Measurements from ENCODE around the gene RPH3AL.
"Not testable (repeated sequence)": the region's sequence is repeated elsewhere in the genome, so short reads cannot be mapped to it uniquely, and the experiment has no call there.

Gene RPH3AL

GRCh38 chr17:253091-253846 is 99.3 kb downstream of the RPH3AL start:
- no peak for DNase-seq

DNA sequence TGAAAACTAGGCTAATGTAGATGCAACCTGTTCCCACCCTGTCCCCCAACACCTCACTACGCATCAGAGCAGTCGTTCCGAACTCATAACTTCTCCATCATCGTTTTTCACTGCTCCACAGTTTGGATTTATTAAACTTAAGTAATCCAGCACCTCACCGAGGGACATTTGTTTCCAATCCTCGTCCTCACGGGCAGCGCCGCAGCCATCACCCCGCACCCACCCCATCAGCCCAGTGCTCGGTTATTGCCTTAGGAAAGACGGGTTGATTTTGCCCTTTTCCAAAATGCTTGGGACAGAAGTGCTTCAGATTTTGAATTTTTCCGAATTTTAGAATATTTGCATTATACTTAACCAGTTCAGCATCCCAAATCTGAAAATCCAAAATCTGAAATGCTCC is 100.2 kb downstream of the RPH3AL start:
- DNase-seq: no peak

- DNase-seq: no peak
Measured at GRCh38 chr17:251531-251930, 101.1 kb downstream of the RPH3AL start.

- DNase-seq: no peak
Measured at GRCh38 chr17:250487-251300, 101.9 kb downstream of the RPH3AL start.

GRCh38 chr17:249236-249993 is 103.2 kb downstream of the RPH3AL start:
- DNase-seq: no peak

DNA sequence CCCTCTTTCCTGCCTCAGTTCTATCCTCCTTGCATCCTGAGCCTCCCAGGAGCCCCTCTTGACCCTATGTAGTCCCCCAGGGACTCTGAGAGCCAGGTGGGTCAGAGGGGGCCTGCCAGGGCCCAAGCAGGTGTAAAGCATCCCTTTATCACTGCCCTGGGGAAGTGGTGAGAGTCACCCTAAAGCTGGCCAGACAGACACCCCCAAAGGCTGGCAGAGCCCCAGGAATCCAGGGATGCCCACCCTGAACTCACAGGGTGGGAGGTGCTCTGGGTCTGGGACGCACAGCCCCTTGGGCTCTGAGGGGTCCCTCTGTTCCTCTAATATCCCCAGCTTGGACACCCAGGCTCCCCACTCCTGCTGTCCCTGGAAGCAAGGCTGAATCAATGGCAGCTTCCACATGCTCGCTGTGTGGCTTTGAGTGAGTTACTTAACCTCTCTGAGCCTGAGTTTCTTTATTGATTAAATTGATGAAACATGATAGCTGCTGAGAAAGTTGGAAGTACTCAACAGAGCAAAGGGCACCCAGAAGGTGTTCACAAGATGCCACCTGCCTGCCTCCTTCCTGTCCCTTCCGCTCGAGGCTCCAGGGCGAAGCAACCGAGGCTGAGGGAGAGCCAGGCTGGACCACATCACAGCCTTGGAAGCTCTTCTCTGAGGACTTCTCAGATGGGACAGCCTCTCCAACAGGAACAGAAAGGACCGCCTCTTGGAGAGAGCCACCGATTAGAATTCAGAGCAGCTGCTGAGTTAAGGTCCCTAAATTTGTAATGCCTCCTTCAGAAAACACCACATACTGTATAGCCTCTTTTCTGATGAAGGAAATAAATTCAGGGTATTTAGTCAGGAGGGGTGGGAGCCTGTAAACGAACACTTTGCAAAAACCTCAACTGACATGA is 104.0 kb downstream of the RPH3AL start:
- DNase-seq: no peak

DNA sequence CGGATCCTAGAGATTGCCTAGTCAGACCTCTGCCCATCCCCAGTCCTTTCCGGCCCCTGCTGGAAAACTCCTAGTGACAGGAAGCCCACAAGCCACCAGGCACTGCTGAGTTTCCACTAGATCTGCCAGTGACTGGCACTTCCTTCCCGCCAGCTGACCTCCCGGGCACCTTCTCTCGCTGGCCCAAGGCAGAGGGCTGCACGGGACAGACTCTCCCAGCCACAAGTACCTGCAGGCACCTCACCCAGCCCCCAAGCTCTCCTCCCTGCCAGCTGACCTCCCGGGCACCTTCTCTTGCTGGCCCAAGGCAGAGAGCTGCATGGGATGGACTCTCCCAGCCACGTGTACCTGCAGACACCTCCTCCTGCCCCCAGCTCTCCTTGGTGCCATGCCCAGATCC is 104.8 kb downstream of the RPH3AL start:
- DNase-seq: no peak

- DNase-seq: no peak
Measured at GRCh38 chr17:246851-247421, 105.7 kb downstream of the RPH3AL start.

DNA sequence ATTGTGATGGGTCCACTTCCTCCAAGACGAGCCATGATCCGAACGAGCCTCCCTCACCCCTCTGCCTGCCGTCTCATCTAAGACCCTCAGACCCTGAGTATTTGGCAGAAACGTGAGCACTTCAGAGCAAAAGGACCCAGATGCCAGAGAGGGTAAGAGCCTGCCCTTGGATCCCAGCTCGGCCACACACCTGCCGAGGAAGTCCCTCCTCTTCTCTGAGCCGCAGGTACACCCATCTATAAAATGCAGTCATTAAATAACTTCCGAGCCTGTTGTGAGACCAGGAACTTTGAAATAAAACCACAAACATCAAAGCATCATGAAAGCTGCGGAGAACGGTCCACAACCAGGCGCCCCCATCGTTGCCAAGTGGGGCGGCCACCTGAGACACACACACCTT is 106.4 kb downstream of the RPH3AL start:
- DNase-seq: no peak

DNA sequence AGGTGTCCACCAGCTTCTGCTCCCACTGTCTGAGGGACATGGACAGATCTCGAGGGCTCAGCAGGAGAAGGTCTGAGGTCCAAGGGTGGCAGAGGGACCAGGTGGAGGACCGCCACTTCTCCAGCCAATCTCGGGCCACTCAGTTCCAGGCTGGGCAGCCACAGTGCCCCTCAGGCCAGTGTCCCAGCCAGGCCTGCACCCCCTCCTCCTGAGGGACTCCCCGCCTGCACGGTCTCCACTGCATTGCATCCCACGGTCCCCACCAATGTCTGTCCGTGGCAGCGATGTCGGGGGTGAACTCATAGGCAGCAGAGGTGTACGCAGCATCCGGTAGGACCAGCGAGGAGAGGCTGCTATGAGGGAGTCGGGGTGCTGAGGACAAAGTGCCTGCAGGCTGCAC is 107.0 kb downstream of the RPH3AL start:
- DNase-seq: no peak

GRCh38 chr17:245020-245419 is 107.6 kb downstream of the RPH3AL start:
- no peak for DNase-seq

DNA sequence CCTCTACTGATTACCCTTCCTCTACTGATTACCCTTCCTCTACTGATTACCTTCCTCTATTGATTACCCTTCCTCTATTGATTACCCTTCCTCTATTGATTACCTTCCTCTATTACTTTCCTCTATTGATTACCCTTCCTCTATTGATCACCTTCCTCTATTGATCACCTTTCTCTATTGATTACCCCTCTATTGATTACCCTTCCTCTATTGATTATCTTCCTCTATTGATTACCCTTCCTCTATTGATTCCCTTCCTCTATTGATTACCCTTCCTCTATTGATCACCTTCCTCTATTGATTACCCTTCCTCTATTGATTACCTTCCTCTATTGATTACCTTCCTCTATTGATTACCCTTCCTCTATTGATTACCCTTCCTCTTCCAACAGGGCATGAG is 108.7 kb downstream of the RPH3AL start:
- DNase-seq: not testable (repeated sequence)

DNA sequence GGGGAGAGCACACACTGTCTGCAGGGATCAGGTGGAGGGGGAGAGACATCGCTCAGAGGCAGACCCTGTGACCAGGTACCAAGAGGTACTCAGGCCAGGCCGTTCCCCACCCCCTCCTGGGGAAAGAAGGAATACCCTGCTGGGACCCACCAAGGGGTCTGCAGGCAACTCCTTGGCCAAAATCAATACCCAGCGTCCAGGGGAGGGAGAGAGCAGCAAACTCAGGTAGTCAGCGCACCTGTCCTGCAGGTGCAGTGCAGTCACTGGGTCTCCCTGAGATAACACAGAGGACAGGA is 113.7 kb downstream of the RPH3AL start:
- no peak for DNase-seq

DNA sequence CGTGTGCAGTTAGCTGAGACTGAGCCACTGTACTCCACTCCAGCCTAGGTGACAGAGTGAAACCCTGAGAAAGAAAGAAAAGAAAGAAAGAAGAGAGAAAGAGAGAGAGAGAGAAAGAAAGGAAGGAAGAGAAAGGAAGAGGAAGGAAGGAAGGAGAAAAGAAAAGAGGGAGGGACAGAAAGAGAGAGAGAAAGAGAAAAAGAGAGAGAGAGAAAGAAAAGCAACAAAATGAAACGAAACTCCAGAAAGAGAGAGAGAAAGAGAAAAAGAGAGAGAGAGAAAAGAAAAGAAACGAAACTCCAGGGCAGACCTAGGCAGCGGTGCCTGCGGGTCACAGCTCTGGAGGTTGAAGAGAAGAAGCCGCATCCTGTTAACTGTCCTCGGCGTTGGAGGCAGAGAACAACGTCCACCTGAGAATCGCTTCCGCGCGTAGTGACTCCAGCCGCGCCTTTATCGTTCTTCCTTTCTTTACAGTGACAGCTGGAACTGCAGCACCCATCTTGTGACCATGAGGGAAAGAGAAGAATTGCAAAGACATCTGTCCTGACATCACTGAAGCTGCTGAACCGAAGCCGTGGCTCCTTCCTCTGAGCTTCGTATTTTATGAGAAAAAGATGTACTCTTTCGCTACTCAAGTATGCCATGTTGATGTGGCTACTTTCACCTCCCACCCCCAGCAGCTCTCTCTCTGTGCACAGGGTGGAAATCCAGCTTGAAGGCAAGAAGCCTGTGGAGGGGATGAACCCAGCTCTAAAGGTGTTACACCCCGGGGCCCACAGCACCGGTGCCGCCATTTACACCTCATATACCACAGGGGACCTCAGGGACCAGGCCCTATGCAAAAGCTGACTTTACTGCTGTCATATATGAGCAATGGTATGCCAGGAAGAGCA is 114.3 kb downstream of the RPH3AL start:
- DNase-seq: no peak

DNA sequence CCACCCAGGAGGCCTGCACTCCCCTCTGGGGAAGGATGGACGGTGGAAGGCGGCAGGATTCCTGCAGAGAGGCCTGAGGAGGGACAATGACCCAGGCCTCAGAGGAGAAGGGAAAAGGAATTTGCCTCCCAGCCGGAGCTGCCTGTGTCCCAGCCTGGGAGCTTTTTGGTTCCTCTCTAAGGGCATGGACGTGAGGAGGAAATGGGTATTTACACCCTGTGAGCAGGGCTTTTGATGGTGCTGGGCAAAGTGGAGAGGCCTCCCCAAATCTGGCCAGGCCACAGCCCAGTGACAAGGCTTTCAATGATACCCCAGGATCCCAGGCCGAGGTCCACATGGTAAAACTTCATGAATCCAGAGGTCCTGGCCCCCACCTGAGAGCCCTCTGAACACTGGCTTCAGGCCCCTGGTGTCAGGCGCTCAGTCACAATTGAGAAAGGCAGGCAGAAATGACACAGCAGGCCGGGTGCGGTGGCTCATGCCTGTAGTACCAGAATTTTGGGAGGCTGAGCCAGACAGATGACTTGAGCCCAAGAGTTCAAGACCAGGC is 115.1 kb downstream of the RPH3AL start:
- no peak for DNase-seq

- DNase-seq: no peak
Measured at GRCh38 chr17:236641-237405, 115.8 kb downstream of the RPH3AL start.

GRCh38 chr17:235831-236640 is 116.6 kb downstream of the RPH3AL start:
- DNase-seq: no peak

- not testable (repeated sequence) for DNase-seq
Measured at GRCh38 chr17:234994-235830, 117.4 kb downstream of the RPH3AL start.
